Fibroblast of gingiva (primary cell): ENCODE data around the gene TIE1.

ENCODE experiments used
- DNase-seq: peaks from one replicate; pipeline ENCODE4 v3.0.0-alpha.2; 2011; ENCODE audit warnings: low read depth

TIE1 gene

DNA sequence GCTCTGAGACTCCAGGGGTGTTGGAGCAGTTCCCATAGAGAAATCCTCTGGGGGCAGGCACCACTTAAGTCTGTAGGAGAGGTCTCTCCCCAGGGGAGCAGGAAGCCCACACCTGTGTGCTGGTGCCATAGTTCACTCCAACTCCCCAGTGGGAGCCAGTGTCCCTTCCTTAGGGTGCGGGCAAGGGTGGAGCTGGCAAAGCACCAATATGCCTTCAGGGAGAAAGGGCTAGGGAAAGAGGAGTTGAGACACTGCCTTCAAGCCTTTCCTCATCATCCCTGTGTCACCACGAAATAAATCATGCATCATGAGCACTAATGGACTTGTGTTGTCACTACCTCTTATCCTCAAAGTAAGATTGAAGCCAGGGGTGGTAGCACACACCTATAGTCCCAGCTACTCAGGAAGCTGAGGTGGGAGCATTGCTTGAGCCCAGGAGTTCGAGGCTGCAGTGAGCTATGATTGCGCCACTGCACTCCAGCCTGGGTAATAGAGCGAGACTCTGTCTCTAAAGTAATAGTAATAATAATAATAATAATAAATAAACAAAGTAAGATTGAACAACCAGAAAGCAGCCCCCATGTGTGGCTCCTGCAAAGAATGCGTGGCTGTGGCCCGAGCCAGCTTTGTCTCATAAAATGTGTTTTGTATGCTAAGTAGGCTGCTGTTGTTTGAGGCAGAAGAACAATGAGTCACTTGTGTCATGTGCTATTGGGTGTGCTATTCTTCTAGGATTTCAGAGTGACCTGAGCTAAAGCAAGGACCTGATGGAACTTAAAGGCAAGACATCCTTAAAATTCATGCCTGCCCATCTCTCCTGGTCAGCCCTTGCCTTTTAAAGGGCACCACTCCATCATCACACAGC is 6.7 kb upstream of the TIE1 start:
- peak; percentile 75 for DNase-seq

DNA sequence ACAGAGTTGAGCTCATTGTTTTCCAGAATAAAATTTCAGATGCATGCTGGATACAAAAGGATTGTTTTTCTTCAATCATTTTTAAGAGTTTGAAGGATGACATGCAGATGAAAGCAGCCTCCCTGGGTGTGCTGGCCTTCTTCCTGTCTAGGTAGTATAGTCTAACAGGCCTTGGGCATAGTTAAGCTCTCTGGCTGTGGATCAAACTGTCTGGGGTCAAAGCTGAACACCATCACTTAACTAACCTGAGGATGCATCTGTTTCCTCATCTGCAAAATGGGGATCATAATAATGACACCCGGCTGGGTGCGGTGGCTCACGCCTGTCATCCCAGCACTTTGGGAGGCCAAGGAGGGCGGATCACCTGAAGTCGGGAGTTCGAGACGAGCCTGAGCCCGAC is 6.0 kb upstream of the TIE1 start:
- DNase-seq = no peak

DNA sequence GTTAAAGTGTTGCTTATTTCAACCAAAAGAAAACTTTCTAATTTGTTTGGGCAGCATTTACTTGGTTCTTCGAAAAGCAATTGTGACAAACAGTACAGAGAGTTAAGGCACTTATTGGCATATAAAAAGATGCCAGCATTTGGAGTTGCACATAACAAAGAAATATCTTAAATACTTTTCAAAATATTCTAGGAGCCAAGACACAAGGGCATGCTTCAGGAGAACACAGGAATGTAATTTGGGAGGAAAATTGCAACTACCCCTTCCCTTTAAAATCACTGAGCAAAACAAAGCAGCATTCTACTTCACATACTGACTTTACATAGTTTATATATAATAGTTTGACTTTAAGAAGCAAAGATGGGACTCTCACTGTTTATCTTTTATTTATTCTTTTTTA is 4.6 kb upstream of the TIE1 start:
- peak; percentile 52 for DNase-seq

DNA sequence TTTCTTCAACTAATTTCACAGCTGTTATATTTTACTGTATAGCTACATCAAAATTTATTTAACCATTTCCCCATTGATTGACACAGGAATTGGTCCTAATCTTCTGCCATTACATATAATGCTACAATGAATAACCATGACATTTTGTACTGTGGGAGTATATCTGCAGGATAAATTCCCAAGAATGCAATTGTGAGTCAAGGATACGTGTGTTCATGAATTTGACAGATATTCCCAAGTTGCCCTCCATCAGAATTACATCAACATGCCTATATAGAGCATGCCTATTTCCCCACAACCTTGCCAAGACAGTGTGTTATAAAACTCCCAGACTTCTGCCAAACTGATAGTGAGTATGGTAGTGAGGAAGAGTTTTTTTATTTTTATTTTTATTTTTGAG is 2.7 kb upstream of the TIE1 start:
- DNase-seq = no peak

DNA sequence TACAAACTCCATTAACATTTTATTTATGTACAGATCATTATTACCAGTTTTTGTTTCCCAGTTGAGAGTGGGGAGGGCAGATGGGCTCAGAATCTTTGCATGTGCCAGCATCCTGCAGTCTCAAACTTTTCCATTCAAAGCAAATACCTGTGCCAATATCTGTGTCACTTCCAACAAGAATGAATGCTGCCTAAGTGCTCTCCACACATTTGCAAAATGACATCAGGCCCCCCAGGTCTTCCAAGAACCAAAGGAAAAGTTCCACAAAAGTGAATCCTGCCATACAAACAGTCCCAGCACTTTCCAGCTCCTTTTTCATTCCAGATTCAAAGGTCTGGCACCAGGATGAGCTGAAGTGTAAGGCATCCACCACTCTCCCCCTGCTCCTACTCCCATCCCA is 1.7 kb upstream of the TIE1 start:
- DNase-seq = no peak

DNA sequence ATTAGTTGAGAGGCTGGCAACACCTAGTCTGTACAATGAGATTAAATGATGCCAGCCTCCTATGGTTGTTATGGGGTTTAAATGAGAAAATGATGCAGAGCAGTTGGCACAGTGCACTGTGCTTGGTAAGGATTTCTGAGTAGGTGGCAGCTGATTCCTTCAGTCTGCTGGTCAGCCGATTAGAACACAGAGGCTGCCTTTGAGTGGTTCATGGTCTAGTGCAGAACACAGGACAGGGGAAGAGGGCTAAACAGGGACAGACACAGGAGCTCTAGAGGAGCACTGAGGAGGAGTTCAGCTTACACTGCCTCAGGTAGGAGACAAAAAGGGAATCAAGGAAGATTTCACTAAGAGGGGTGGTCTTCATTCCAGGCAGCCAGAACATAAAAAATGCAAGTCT is 1.4 kb downstream of the TIE1 start:
- DNase-seq = no peak

DNA sequence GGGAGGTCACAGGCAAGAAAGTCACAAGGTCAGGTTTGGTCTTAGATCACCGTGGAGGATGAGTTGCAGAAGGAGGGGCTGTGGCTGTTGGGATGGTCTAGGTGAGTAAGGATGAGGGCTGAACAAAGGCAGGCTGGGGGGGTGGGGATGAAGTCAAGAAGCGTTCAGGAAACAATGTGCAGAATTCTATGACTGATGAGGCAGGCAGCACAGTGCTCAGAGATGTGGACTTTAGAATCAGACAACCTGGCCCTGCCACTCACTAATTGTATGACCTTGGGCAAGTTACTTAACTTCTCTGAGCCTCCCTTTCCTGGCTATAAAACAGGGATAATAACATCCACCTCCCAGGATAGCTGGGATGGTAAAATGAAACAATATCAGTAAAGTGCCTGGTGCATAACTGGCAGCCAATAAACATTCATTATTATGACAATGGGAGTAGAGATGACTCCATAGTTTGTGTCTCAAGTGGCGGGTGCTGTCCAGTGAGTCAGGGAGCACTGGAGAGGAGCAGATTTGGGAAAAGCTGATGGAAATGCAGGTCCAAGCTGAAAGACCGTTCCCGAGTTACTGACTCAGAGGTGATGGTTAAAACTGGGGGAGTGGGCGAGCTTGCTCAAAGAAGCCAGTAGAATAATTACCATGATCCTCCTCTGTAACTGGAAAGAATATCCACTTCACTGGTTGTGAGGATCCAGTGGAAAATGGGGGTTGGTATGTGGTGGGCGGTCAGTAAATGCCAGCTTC is 2.1 kb downstream of the TIE1 start:
- DNase-seq = no peak

DNA sequence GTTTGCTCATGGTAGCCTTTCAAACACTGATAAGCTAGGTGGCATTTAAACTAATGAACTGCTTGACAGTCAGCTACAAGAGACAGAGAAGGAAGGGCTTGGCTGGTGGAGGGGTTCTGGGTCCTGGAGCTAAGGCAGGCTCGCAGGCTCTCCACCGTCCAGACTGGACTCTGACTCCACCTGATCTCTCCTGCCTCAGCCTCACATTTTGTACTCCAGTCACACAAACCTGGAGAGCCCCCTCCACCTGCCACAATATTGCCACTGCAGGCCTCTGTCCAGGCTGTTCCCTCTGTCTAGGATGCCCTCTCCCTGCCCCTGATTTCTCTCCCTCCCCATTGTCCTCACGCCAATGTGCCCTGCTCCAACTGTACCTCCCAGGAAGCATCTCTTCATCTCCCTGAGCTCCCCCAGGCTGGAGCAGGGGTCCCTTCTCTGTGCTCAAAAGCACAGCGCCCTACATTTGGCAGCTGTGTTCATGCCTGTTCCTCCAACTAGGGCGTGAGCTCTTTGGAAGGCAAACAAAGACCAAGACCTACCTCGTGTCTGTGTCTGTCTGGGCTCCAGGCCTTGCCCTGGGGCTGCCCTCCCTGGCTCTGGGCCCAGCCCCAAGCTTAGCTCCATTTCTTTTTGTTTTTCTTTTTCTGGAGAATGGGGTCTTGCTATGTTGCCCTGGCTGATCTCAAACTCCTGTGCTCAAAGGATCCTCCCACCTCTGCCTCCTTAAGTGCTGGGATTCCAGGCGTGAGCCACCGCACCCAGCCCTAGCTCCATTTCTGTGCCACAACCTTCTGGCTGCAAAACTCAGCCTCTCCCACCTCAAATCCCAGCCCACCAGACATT is 2.9 kb downstream of the TIE1 start:
- no peak for DNase-seq

DNA sequence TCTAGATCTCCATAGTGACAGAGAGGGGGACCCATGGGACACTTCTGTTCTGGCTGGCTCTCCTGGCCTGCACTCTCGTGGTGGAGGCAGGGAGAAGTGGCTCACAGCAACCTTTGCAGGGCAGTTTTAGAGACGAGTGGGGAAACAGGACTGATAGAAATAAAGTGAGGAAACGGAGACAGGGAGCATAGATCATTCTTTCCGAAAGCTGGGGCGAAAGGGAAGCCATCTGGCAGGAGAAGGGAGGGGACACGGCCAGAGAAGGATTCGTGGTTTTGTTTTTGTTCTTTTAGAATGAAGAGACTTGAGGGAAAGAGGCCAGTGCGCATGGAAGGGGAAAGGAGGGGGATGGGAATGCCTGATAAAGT is 3.5 kb downstream of the TIE1 start:
- DNase-seq = no peak

DNA sequence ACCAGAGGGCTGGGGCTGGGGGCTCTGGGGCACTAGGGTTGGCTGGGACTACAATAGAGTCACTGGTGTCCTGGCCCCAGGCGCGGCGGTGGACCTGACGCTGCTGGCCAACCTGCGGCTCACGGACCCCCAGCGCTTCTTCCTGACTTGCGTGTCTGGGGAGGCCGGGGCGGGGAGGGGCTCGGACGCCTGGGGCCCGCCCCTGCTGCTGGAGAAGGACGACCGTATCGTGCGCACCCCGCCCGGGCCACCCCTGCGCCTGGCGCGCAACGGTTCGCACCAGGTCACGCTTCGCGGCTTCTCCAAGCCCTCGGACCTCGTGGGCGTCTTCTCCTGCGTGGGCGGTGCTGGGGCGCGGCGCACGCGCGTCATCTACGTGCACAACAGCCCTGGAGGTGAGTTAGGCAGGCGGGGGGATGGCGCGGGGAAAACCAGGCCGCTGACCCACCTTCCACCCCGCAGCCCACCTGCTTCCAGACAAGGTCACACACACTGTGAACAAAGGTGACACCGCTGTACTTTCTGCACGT is 4.1 kb downstream of the TIE1 start:
- no peak for DNase-seq

DNA sequence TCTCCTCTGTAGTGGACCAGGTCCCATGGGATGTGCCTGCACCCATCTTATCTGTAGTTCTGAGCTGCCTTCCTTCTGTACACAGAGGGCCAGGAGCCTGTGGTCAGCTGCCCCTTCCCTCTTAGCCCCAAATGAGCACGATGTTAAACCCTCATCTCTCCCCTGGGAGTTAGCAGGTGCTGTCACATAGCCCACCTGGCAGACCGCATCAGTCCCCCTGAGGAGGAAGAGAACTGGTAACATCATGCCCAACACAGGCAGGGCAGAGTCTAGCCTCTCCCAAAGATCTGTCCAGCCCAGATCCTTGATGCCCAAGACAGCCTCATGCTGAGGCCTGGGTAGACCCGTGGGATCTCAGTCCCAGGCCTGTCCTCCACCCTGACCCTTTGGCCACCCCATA is 4.7 kb downstream of the TIE1 start:
- DNase-seq = no peak

DNA sequence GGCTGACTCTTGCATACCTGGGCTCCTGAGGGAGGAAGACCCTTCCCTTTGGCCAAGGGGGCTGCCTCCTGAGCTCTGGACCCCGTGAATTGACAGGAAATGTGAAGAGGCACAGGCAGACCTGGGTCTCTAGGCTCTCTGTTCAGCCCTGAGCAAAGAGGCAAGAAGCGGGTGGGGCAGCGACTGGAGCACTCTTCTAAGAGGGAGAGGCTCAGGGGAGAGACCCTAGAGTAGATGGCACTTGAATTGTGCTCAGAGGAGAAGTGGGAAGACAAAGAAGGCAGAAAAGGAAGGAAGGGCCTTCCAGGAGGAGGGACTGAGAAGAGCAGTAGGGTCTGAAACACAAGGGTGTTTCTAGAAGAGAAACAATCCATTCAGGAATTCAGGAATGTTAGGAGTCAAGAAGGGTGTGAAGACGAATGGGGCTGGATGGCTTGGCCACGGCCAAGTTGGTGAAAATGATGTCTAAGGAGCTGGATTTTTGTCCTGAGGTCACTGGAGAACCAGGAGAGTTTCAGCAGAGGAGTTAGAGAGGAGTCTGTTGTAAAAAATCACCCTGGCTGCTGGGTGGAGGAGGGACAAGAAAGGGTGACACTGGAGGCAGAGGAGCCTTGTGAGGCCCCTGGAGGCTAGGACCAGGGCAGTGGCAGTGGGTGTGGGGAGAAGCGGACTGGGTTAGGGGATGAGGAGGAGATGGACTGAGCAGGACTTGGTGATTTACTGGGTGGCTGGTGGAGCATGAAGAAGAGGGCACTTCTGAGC is 5.3 kb downstream of the TIE1 start:
- no peak for DNase-seq

DNA sequence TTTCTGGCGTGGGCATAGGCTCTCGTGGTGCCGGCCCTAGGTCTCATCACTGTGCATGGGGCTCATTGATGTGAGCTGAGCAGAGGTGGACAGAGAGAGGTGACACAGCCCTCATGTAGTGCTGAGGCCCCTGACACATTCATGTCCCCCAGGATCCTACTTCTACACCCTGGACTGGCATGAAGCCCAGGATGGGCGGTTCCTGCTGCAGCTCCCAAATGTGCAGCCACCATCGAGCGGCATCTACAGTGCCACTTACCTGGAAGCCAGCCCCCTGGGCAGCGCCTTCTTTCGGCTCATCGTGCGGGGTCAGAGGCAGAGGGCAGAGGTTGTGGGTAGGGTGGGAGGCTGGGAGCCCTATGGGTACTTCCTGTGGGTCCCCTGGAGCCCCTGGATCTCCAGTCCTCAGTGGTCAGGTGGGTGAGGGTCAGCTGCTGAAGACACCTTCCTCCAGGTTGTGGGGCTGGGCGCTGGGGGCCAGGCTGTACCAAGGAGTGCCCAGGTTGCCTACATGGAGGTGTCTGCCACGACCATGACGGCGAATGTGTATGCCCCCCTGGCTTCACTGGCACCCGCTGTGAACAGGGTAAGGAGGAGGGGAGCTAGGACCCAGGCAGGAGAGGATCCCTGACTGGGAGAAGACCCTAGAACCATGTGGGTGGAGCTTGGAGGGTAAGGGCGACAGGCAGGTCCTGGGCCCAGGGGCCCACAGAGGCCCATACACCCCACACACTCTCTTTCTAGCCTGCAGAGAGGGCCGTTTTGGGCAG is 6.1 kb downstream of the TIE1 start:
- DNase-seq = no peak

DNA sequence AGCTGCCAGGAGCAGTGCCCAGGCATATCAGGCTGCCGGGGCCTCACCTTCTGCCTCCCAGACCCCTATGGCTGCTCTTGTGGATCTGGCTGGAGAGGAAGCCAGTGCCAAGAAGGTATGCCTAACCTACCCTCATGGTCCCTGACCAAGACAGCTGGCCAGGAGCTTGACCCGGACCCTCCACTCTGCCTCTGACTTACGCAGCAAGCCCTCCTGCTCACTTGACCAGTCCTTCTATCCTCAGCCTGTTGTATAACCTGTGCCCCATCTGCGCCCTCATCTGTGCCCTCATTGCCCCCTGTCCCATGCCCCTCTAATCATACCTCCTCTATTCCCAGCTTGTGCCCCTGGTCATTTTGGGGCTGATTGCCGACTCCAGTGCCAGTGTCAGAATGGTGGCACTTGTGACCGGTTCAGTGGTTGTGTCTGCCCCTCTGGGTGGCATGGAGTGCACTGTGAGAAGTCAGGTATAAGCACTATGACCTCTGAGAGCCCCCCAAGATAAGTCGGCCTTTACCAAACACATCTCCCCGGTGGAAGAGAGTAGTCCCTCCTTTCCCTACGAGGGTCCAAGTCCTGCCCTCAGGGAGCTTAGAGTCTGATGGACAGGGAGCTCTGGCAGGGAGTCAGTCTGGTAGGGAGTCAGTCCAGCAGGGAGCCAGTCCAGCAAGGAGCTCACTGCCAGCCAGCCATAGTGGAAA is 6.8 kb downstream of the TIE1 start:
- no peak for DNase-seq

DNA sequence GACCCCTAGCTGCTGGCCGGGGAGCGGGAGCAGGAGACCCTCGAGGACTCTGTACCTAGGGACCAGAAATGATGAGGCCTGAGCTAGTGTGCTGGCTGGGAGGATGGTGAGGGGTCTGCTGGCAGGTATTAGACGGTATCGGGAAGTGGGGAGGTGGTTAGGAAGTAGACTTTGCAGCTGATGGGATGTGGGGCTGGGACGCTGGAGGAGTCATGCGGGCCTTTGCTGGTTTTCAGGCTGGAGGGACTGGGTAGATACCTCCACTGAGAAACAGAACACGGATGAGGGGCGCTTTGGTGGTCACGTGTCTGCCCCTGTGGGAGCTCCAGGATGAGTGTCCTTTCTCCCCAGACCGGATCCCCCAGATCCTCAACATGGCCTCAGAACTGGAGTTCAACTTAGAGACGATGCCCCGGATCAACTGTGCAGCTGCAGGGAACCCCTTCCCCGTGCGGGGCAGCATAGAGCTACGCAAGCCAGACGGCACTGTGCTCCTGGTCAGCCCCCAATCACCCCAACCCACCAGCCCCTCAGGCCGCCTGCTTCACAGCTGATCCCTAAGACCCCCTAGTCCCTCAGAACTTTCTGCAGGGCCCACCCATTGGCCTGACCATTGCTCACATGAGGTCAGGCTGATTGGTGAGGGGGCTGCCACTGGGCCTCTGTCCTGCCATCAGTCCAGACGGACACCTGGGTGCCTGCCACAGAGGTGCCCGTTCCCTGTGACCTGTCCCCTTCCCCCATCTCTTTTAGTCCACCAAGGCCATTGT is 8.0 kb downstream of the TIE1 start:
- no peak for DNase-seq

DNA sequence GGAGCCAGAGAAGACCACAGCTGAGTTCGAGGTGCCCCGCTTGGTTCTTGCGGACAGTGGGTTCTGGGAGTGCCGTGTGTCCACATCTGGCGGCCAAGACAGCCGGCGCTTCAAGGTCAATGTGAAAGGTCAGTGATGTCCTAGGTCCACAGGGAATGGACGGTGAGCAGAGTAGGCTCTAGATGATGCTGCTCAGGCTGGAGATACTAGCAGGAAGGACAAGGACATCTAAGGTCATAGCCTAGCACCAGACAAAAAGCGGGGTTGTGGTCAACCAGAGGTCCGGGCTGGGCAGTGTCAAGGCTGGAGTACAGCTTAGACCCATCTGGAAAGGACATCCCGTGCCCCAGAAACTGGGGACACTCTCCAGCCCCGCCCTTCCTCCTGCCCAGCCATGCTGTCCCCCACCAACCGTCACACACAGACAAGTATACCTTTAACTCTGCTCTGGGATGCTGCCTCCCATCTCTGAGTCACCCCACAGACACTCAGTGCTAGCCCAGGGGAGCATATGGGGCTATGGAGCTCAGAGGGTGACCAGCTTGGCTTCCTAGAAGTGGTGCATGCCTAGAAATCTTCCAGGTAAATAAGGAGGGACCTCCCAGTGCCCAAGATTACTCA is 8.7 kb downstream of the TIE1 start:
- DNase-seq = no peak

DNA sequence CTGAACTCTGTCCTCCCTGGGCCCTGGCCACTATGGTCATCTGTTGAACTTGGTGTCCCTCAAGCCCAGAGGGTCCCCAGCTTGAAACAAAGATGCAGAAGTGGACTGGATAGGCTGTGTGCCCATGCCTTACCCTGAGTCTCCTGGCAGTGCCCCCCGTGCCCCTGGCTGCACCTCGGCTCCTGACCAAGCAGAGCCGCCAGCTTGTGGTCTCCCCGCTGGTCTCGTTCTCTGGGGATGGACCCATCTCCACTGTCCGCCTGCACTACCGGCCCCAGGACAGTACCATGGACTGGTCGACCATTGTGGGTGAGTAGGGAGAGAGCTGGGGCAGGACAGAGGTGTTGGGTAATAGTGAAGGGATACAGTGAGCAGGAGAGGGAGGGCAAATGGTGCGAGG is 10.7 kb downstream of the TIE1 start:
- no peak for DNase-seq

DNA sequence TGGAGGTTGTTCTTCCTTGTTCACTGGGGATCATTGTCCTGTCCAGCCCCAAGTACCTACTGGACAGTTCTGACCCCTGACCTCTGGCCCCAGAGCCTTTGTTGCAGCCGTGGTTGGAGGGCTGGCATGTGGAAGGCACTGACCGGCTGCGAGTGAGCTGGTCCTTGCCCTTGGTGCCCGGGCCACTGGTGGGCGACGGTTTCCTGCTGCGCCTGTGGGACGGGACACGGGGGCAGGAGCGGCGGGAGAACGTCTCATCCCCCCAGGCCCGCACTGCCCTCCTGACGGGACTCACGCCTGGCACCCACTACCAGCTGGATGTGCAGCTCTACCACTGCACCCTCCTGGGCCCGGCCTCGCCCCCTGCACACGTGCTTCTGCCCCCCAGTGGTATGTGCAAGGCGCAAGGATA is 11.4 kb downstream of the TIE1 start:
- no peak for DNase-seq
